HEK293 (cell line): ENCODE measurements around the gene ACTN4.

Experiments
- CTCF ChIP-seq: fragments of 450-650 bp; formaldehyde crosslinking; IDR thresholded peaks from 2 replicates; pipeline ENCODE4 v1.5.1; 2016; ENCODE audit warnings: missing biosample characterization, missing genetic modification characterization
- KLF1 ChIP-seq: fragments of 450-650 bp; formaldehyde crosslinking; IDR thresholded peaks from 2 replicates; pipeline ENCODE4 v1.5.1; 2016; ENCODE audit warnings: missing biosample characterization, missing genetic modification characterization
- REST ChIP-seq: fragments of 450-650 bp; formaldehyde crosslinking; IDR thresholded peaks from 2 replicates; pipeline ENCODE4 v1.5.1; 2016; ENCODE audit warnings: missing biosample characterization, missing genetic modification characterization
- ZFP69B ChIP-seq: fragments of 450-650 bp; formaldehyde crosslinking; IDR thresholded peaks from 2 replicates; pipeline ENCODE4 v1.5.1; 2016; ENCODE audit warnings: missing biosample characterization, missing genetic modification characterization
- ZNF174 ChIP-seq: fragments of 450-650 bp; formaldehyde crosslinking; IDR thresholded peaks from 2 replicates; pipeline ENCODE4 v1.5.0; 2017; ENCODE audit warnings: missing biosample characterization, mild to moderate bottlenecking, missing genetic modification characterization
- ZNF24 ChIP-seq: fragments of 450-650 bp; formaldehyde crosslinking; IDR thresholded peaks from 2 replicates; pipeline ENCODE4 v1.5.1; 2016; ENCODE audit warnings: missing biosample characterization, missing genetic modification characterization
- ZNF274 ChIP-seq, 2 experiments: fragments of 200-500 bp in 1 of 2; fragments of 450-650 bp in 1 of 2; sonication (Bioruptor generic) in 1 of 2; formaldehyde crosslinking in 1 of 2; IDR thresholded peaks; 2 replicates each; pipeline versions ENCODE4 v1.5.1 to v1.6.1; 2014 to 2016; ENCODE audit warnings: borderline replicate concordance in 1 of 2, inconsistent platforms in 1 of 2, low read length in 1 of 2, missing biosample characterization in 1 of 2, missing genetic modification characterization in 1 of 2
- ZNF623 ChIP-seq: fragments of 450-650 bp; formaldehyde crosslinking; IDR thresholded peaks from 2 replicates; pipeline ENCODE4 v1.5.1; 2016; ENCODE audit warnings: missing biosample characterization, missing genetic modification characterization
- ZNF629 ChIP-seq: fragments of 450-650 bp; formaldehyde crosslinking; IDR thresholded peaks from 2 replicates; pipeline ENCODE4 v1.5.1; 2017; ENCODE audit warnings: missing biosample characterization, missing genetic modification characterization
- ZNF660 ChIP-seq: fragments of 450-650 bp; IDR thresholded peaks from 2 replicates; pipeline ENCODE4 v1.5.1; 2018; ENCODE audit warnings: missing biosample characterization, mild to moderate bottlenecking, missing genetic modification characterization
- ZNF747 ChIP-seq: fragments of 450-650 bp; formaldehyde crosslinking; IDR thresholded peaks from 2 replicates; pipeline ENCODE4 v1.5.1; 2016; ENCODE audit warnings: missing biosample characterization, missing genetic modification characterization
- TF ChIP-seq, protein P1 (sequence below): IDR thresholded peaks from 2 replicates; pipeline ENCODE4 v1.6.1; 2011; ENCODE audit warnings: mild to moderate bottlenecking, low read depth, low read length, borderline replicate concordance

DNA sequence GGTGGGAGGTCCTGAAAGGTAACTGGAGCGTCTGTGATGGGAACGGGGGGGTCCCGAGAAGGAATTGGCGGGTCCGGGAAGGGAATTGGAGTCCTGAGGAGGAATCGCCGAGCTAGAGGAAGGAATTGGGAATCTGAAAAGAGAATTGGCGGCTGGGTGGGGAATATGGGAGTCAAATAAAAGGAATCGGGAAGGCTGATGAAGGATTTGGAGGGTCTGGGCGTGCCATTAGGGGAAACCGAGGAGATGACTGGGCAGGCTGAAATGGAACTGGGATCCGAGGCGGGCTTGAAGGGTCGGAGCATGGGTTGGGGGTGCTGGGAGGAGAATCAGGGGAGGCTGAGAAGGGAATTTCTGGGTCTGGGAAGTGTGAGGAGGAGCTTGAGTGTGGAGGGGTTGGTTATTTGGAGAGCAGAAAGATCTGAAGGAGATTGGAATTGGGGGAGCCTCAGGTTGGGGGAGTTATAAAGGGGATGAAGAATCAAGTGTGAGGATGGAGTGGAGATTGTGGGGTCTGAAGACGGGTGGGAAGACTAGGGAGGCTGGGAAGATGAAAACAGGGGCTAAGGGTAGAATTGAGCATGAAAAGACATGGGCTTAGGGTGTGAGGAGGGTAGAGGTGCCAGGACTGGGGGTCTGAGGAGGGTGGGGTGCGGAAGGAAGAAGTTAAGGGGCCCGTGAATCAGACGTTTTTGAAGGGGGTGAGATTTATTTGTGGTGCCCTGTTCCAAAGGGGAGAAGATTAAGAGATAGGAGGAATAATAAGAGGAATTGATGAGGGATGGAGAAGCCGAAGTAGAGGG is 718 bp downstream of the ACTN4 start:
- TF ChIP-seq ZNF274 (IDR thresholded peaks at IDR 0.05; ENCODE audit: low read length) (no peak), ZNF274 (tag by site-specific recombination; IDR thresholded peaks at IDR 0.05; ENCODE audit: borderline replicate concordance) (0 out of 2 replicates have a peak, but pooled peaks have one; percentile 33), CTCF (tag by site-specific recombination) (peak; percentile 5; the same call in 1 of the 2 replicates), KLF1 (tag by site-specific recombination) (peak; percentile 17; the same call in 1 of the 2 replicates), ZFP69B (tag by site-specific recombination) (0 out of 2 replicates have a peak, but pooled peaks have one; percentile 6), ZNF629 (tag by site-specific recombination) (0 out of 2 replicates have a peak, but pooled peaks have one; percentile 4), ZNF747 (tag by site-specific recombination) (no peak), ZNF660 (tag by site-specific recombination) (no peak), ZNF623 (tag by site-specific recombination) (peak; percentile 35; the same call in 1 of the 2 replicates), ZNF174 (tag by site-specific recombination) (no peak), REST (tag by site-specific recombination) (peak; percentile 23), ZNF24 (tag by site-specific recombination) (0 out of 2 replicates have a peak, but pooled peaks have one; percentile 7)
- TF ChIP-seq, protein P1, sequence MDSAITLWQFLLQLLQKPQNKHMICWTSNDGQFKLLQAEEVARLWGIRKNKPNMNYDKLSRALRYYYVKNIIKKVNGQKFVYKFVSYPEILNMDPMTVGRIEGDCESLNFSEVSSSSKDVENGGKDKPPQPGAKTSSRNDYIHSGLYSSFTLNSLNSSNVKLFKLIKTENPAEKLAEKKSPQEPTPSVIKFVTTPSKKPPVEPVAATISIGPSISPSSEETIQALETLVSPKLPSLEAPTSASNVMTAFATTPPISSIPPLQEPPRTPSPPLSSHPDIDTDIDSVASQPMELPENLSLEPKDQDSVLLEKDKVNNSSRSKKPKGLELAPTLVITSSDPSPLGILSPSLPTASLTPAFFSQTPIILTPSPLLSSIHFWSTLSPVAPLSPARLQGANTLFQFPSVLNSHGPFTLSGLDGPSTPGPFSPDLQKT = no peak
